ELF-1 (cell line): ENCODE measurements around the gene DDAH2.
A peak's percentile ranks its signal among the peaks of the same experiment; 100 is the strongest.

Source experiments
- DNase-seq: peaks from one replicate; pipeline ENCODE4 v3.0.0-alpha.2; 2016; ENCODE audit warnings: low read depth, low spot score

Gene DDAH2

DNA sequence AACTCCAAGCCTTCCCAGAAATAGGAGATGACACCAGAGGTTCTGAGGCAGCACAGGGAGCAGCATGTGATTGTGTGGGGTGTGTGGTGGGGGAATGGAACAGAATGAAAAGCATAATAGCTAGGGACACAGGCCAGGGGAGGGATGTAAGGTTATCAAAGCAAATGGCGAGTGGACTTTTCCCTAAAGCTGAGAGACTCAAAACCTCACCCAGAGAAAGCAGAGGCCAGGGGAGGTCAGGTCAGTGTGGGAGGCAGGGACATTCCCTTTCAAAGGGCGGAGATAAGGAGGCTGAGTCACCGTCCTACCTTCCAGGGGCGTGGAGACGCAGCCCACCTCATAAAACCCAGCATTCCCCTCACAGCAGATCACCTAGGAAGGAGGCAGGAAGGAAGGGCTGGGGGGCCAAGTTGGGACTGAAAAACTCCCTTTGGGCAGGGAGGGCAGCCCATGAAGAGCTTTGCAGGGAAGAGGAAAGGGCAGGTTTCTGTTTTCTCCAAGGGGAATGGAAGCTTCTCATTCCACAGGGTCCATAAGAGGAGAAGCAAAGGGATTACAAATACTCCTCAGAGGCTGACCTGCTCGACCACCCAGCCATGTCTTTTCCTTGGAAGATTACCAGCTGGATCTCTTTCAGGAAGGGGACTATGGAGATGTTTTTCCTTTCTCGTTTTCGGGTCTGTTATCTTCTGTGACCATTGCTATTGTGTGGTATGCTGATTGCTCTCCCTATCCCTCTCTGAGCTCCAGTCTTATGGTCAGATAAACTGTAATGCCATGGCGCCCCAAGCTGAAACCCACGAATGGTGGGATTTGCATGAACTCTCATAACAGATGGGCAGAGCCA is 38.6 kb downstream of the DDAH2 start:
- peak; percentile 74 for DNase-seq

DNA sequence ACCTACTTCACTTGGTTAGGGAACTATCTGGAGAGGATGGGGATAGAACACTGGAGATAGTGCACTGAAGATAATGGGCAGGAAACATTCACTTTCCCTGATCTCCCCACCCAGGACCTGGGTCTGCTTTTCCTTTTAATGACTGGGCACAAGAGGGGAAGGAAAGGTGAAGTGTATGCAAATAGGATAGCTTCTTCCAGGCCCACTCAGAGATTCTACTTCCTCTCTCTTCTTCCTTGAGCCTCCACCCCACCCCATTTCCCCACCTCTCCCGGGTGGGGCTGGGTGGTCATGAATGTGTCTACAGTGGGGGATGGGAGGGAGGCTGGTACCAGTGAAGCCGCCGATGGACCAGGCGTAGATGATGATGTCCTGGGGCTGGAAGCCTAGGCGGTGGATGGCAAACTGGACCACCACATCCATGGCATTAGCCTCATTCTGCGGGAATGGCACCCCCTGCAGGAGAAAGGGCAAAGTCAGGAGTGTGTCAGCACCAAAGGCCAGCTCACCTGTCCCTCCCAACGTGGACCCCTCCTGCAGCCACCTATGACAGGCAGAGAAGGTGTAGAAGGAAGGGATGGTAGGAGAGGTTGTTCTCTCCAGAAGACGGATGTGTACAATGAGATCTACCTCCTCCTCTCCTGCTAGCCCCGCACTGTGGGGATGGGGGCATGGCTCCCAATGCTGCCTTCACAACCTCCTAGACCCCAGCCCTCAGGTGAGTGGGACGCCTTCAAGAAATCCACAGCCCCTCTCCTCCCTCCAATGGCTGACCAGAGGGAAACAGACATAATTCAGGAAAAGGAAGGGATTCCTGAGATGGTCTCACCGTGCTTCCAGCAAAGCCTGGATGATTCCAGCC is 39.6 kb downstream of the DDAH2 start:
- peak; percentile 23 for DNase-seq

DNA sequence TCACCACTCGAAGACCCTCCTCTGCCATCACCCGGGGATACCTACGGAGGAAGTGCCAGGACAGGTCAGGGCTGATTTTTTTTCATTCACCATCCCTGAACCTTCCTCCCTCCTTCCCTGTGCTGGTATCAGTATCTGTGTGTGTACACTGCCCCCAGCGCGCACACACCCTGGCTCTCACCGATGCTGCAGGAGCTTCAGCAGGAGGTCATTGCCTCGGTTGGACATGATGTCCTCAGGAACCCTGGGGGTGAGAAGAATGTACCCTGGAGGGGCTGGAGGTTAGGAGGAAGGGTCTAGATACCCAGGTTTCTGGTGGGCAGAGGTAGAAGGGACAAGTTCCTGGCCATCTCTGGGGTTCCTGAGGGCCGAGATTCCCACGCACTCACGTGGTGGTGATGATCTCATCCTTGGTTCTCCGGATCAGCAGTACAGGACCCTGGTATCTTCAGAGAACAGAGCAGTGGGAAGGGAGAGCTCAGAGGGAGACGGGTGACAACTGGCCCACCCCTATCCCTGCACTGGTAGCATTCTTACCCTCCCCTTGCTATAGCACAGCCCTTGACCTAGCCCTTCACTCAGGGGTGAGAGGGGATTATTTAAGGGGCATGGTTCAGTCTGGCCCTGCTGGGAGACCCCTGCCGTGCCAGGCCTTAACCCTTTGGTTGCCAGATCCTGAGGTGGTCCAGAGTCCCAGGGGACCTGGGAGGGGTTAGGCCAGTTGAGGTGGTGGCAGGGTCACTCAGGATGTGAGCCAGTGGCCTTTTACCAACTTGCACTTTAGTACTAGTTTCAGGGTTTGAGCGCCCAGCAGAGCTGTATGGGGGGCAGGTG is 41.0 kb downstream of the DDAH2 start:
- DNase-seq = no peak

DNA sequence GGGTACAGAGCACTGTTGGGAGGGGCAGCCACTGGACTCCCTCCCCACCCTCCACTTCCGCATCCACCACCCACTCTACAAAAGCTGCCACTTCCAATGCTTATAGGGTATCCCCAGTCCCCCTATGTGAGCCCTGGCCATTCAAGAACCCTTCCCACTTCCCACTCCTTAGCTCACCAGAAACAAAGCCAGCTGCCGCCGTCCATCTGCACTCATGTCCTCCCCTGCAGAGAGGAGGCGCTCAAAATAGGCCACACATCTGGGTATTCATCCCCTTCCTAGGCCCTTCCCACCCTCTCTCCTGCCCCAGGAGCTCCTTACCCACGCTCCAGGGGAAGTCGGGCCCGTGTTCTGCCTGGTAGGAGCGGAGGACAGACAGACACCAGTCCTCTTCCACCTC is 41.8 kb downstream of the DDAH2 start:
- DNase-seq = no peak

DNA sequence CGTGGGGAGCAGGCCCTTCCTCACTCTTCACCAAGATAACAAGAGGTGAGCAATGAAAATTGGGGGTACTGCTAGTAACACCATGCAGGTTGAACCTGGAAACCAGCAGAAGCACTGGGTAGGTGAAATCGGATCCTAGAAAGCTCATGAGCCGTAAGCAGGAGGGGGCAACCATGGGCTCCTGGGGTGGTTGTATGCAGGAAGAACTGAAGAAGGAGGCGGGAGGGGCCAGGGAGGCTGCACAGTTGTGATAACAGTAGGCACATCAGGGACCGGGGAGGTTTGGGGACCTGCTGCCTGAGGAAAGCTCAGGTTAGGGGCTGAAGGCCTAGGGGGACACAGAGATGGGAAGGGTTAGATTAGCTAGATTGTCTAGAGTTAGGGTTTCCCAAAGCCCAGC is 42.6 kb downstream of the DDAH2 start:
- DNase-seq = no peak

DNA sequence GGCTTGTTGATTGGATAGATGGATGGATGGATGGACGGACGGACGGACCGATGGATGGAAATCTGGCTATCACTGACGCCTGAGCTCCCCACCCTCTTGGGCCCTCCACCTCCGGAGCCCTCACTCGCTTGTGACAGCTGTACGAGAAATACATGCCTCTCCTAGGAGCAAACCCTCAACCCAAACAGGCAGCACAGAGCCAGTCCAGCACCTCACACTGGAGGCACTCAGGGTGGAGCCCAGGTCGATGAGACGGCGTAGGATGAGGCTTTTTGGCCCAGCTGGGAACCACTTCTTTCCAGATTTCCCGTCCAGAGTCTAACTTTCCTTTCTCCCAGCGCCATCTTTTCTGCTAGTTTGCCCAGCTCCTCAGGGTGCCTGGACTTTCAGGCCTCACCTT is 45.5 kb downstream of the DDAH2 start:
- DNase-seq = no peak

DNA sequence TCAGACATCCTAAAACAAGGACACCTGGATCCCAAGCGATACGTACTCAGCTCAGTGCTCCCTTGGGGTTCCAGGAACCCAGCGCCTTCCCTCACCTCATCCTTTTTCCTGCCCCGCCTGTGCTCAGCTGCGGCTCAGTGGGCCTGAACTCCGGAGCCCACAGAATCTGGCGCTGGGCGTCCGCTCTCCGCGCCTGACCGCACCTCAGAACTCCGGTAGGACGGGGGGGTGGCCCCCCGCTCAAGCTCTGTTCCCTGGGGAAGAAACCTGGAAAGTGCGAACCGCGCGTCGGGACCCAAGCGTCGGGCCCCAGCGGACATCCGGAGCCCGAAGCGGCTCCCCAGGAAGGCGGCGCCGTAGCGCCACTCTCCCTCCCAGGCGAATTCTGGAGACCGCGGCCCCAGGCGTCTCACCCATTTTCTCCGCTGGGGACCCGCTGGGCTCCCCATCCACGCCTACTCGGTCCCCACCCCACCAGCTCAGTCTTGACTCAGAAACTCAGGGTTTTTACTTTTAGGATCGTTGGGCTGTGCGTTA is 47.9 kb downstream of the DDAH2 start:
- DNase-seq = peak; percentile 54

DNA sequence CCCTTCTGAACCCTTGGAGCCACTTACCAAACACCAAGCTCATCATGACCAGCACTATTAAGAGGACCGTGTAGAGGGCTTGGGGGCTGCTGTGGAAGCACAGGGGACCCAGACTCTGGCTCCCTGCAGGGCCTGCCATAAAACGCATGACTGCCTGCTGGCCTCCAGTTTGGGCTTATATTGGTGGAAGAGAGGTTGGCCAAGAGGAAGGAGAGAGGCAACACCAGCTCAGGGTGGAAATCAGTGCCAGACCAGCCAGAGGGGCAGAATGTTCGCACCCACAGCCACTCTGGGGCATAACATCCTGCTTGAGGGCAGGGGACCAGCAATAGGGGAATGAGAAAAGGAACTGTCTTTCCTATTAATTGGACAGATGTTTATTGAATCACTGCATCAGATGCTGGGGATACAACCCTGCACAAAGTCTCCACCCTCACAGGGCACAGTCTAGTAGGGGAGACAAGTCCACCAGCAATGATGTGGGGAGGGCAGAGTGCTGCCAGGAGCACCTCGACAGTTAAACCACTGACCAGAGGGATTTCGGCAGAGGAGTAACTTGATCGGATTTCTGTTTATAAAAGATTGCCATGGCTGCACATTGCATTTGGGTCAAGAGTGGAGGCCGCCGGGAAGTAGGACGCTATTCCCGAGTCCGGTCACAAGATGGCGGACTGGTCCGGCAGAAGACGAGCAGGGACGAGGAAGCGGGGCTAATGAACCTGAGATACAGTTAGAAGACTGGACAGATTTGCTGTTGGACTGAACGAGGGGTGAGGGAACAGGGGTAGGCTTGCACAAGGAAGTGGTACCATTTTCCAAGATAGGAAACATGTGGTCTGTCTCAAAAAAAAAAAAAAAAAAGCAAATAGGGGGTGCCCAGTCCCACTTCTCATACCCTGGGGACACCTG is 48.6 kb downstream of the DDAH2 start, which contains the start of gene LY6G5C:
LY6G5C (minus strand) TSS at position 842 of the 909 bp plus-strand sequence; CDS start at position 148, 694 bp downstream.
- peak; percentile 85 for DNase-seq

DNA sequence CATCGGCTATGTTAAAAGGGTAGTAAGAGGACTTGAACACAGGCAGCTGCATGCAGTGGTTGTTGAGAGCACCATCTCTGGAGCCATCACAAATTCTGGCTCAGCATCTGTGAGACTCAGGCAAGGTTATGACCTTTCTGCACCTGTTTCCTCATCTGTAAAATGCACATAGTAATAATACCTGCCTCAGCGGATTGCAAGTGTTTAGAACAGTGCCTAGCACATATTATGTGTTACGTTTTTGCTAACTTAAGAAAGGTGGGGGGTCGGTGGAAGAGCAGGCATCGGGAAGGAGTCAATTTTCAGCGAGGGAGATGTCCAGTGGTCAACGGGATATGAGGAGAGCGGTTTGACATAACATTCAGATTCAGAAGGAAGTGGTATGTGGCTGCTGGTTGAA is 51.1 kb downstream of the DDAH2 start:
- no peak for DNase-seq
